Measurements from ENCODE around the gene LAMA2. TPM values are rescaled to one million over a fixed set of nuclear protein-coding genes. Genes with fewer than 3 reads are reported as not detected.

LAMA2 gene
- total and polyA plus RNA-seq, 2 donors (not counting 3 experiments of a cell fraction or from before 2014, with no cell fraction given), result 0.51 to 0.75 TPM

DNA sequence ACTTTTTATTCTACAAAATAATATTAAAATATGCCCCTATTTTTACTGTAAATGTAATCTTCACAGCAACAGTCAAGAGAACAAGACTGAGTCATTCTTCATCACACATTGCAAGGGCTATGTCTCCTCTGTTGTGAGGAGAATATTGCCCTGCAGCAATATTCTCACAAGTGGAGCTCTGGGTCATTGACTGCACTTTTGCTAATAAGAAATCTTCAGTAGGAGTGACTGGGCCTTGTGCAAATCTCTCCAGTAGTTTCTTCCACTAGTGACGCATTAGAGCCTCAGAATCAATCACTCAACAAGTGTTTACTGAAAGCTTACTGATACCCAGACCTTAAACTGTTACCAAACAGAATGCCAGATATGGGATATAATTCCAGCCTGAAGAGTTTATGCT is 49.1 kb downstream of the LAMA2 start:
- BruUV-seq (replicated peaks), result no TSS peak
- Histone ChIP-seq H3K4me1 (ENCODE audit: control insufficient read depth, extremely low read depth, insufficient read depth, low read length) (no peaks in the 10 kb centered on the region), H3K79me2 (ENCODE audit: control insufficient read depth, insufficient read depth, low read length) (no peaks in the 10 kb centered on the region), H3K36me3 (ENCODE audit: control insufficient read depth in 2 of 2, extremely low read depth in 1 of 2, insufficient read depth in 2 of 2, low read length in 2 of 2) (no peaks in the 10 kb centered on the region), H3K9me3 (replicated peaks; ENCODE audit: control insufficient read depth, insufficient read depth, low read length) (no peaks in the 10 kb centered on the region), H3K9me1 (replicated peaks; ENCODE audit: control insufficient read depth, extremely low read depth, insufficient read depth, low read length) (no peaks in the 10 kb centered on the region), H2AFZ (ENCODE audit: low read depth, low read length) (no peak overlapping the region), H3K9ac (replicated peaks; ENCODE audit: extremely low read depth, insufficient read depth, low read length) (no peak overlapping the region), H3K27me3 (ENCODE audit: control insufficient read depth in 2 of 2, insufficient read depth in 2 of 2, low read length in 2 of 2) (peaks cover 3% of the 10 kb centered on the region in 2 experiments), H3K4me3 (replicated peaks in 1 of 3; ENCODE audit: insufficient read depth in 1 of 3, low read depth in 1 of 3, low read length in 3 of 3) (no peak overlapping the region), H3K4me2 (ENCODE audit: insufficient read depth, low read length) (no peak overlapping the region), H4K20me1 (replicated peaks; ENCODE audit: control insufficient read depth, extremely low read depth, insufficient read depth, low read length) (no peaks in the 10 kb centered on the region), H3K27ac (ENCODE audit: insufficient read depth, low read depth, low read length) (no peak overlapping the region)
- no peak for DNase-seq (ENCODE audit: low read depth, low spot score)
- TF ChIP-seq GATA2 (IDR thresholded peaks at IDR 0.05; ENCODE audit: insufficient read depth, insufficient read length, low read depth, low read length) (no peak), MYC (IDR thresholded peaks at IDR 0.05; ENCODE audit: low read depth, low read length) (no peak), JUN (IDR thresholded peaks at IDR 0.05; ENCODE audit: borderline replicate concordance, insufficient read depth, insufficient read length, low read depth) (no peak), POLR2A (IDR thresholded peaks at IDR 0.05; ENCODE audit: low read depth, low read length) (no peak), FOS (IDR thresholded peaks at IDR 0.05; ENCODE audit: borderline replicate concordance, insufficient read depth, low read length) (no peak), EZH2 (IDR thresholded peaks at IDR 0.05; ENCODE audit: borderline replicate concordance, low read depth, low read length, severe bottlenecking) (no peak), POLR2AphosphoS5 (IDR thresholded peaks at IDR 0.05; ENCODE audit: insufficient read depth, low read depth, low read length) (no peak)
- TF ChIP-seq, protein P1, sequence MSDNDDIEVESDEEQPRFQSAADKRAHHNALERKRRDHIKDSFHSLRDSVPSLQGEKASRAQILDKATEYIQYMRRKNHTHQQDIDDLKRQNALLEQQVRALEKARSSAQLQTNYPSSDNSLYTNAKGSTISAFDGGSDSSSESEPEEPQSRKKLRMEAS (IDR thresholded peaks at IDR 0.05; ENCODE audit: insufficient read depth, insufficient read length), result no peak
- TF ChIP-seq, protein P2, sequence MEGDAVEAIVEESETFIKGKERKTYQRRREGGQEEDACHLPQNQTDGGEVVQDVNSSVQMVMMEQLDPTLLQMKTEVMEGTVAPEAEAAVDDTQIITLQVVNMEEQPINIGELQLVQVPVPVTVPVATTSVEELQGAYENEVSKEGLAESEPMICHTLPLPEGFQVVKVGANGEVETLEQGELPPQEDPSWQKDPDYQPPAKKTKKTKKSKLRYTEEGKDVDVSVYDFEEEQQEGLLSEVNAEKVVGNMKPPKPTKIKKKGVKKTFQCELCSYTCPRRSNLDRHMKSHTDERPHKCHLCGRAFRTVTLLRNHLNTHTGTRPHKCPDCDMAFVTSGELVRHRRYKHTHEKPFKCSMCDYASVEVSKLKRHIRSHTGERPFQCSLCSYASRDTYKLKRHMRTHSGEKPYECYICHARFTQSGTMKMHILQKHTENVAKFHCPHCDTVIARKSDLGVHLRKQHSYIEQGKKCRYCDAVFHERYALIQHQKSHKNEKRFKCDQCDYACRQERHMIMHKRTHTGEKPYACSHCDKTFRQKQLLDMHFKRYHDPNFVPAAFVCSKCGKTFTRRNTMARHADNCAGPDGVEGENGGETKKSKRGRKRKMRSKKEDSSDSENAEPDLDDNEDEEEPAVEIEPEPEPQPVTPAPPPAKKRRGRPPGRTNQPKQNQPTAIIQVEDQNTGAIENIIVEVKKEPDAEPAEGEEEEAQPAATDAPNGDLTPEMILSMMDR (IDR thresholded peaks at IDR 0.05; ENCODE audit: extremely low read depth in 1 of 2, insufficient read depth in 1 of 2, low read depth in 1 of 2, low read length in 2 of 2), result no peak
- ChIA-PET POLR2A (no interaction called here), CTCF (interaction anchor here (1.4 to 1.5 kb wide), 2 partner anchors 16 to 202 kb away, joined by 3 read pairs; no protein-coding TSS in a partner anchor)
- intact Hi-C loops (cut with micrococcal nuclease), result no loop called here
- FAIRE-seq, result no peak
- dilution Hi-C loops (cut with MboI; ENCODE audit: extremely low pct_ligation_motif_present, low sequenced_read_pairs), result no loop called here

All from endothelial cell of umbilical vein (primary cell).